Smooth muscle cell (in vitro differentiated cells): Measurements from ENCODE around the gene TMC4. TPM values are rescaled to one million over a fixed set of nuclear protein-coding genes. Genes with fewer than 3 reads are reported as not detected.

Experiments
- DNase-seq: peaks from one replicate; lab custom pipeline; 2025; ENCODE audit not compliant: unreplicated experiment; lab: John Stamatoyannopoulos, UW
- H2AFZ ChIP-seq: fragments of 200-600 bp; sonication (generic); 2 replicates; pipeline ENCODE4 v1.6.0; 2016; ENCODE audit warnings: antibody characterized with exemption, low read depth, mild to moderate bottlenecking
- H3F3A ChIP-seq: fragments of 200-600 bp; sonication (generic); 2 replicates; pipeline ENCODE4 v1.6.0; 2017; ENCODE audit warnings: antibody characterized with exemption, low read depth
- H3K27ac ChIP-seq: fragments of 200-600 bp; sonication (generic); 2 replicates; pipeline ENCODE4 v1.5.1; 2016; ENCODE audit warnings: low read depth, mild to moderate bottlenecking
- H3K27me3 ChIP-seq: fragments of 200-600 bp; sonication (generic); 2 replicates; pipeline ENCODE4 v1.6.1; 2016; ENCODE audit warnings: low read depth, mild to moderate bottlenecking
- H3K36me3 ChIP-seq: fragments of 200-600 bp; sonication (generic); 2 replicates; pipeline ENCODE4 v1.5.1; 2016; ENCODE audit warnings: low read depth
- H3K4me1 ChIP-seq: fragments of 200-600 bp; sonication (generic); 2 replicates; pipeline ENCODE4 v1.5.1; 2016; ENCODE audit warnings: low read depth
- H3K4me2 ChIP-seq: fragments of 200-600 bp; sonication (generic); 2 replicates; pipeline ENCODE4 v1.6.0; 2016; ENCODE audit warnings: mild to moderate bottlenecking
- H3K4me3 ChIP-seq: fragments of 200-600 bp; sonication (generic); 2 replicates; pipeline ENCODE4 v1.5.1; 2016; ENCODE audit warnings: mild to moderate bottlenecking
- H3K79me2 ChIP-seq: fragments of 200-600 bp; sonication (generic); 2 replicates; pipeline ENCODE4 v1.6.0; 2016; ENCODE audit warnings: low read depth, mild to moderate bottlenecking
- H3K9ac ChIP-seq: fragments of 200-600 bp; sonication (generic); 2 replicates; pipeline ENCODE4 v1.6.0; 2016; ENCODE audit warnings: low read depth
- H3K9me3 ChIP-seq: fragments of 200-600 bp; sonication (generic); replicated peaks from 2 replicates; pipeline ENCODE4 v1.5.1; 2016; ENCODE audit warnings: low read depth
- H4K20me1 ChIP-seq: fragments of 200-600 bp; sonication (generic); 2 replicates; pipeline ENCODE4 v1.6.0; 2016; ENCODE audit warnings: low read depth
- WGBS: methylation state at CpG from one replicate; pipeline ENCODE4 v1.1.7; 2016; ENCODE audit warnings: low lambda C conversion rate; 5-methylcytosine and 5-hydroxymethylcytosine counted together
- polyA plus RNA-seq: library from polyadenylated mRNA; unstranded; fragments of >200 nt; fragmentation: Nextera tagmentation; extraction: Ambion mirVana; gene quantifications from 2 replicates; pipeline ENCODE4 v1.2.1, GENCODE V29; 2016
- total RNA-seq: library from RNA; depleted of rRNA; stranded (reverse); fragments of >200 nt; gene quantifications from 2 replicates; pipeline ENCODE4 v1.2.3, GENCODE V29; 2014
- TF ChIP-seq, protein P1 (sequence below): fragments of 200-600 bp; sonication (generic); IDR thresholded peaks from 2 replicates; pipeline ENCODE4 v1.5.1; 2017; ENCODE audit warnings: borderline replicate concordance, mild to moderate bottlenecking, antibody characterized with exemption; ENCODE audit not compliant: insufficient read depth, poor library complexity, severe bottlenecking

TMC4 gene
- total and polyA plus RNA-seq, 2 experiments from 2014 or later = 5.9 to 6.7 TPM

DNA sequence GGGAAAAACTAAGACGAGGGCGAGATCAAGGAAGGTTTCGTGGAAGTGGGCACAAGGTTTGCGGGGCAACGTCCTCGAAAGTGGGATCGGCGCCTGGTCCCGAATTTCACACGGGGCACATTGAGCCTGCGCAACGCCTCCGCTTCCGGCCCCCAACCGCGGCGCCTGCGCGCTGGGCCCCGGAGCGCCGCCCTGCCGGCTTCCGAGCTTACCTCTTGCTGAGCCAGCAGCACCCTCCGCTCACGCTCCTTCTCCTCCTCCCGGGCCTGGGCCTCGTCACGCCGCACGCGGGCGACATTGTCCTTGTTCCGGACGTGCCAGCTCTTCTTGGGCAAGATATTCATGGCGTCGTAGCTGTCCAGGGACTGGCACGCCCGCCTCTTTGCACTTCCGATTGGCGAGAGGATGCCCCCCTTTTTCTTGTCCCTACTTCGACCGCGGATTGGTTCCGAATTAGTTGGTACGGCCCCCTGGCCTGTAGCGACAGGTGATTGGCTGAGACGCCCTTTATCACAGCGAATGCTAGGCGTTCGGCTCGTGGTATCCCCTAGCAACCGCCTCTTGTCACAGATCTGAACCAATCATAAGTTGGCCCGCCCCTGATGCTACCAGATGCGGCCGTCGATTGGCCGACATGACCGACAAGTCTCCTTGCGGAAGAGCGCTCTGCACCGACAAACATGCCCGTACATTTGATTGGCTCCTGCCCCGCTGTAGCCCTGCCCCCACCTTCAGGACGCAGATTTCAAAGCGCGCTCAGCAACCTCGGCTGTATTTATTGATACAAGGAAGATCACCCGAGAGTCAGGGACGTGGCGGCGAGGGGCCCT is 13.4 kb downstream of the TMC4 start, which contains the start of gene LENG1:
LENG1 (minus strand) TSS at position 370 of the 830 bp plus-strand sequence; CDS start at position 344, 26 bp downstream.
- H4K20me1 ChIP-seq = no peaks in the 10 kb centered on the region
- under 1% methylated on average over 63 of the region's 72 CpGs for WGBS
- peak within 1 kb of the TSS; percentile 90 for H3K27ac ChIP-seq
- peak within 1 kb of the TSS; percentile 67 for H3K4me3 ChIP-seq
- H3K9ac ChIP-seq = peak within 1 kb of the TSS; percentile 91
- H3K27me3 ChIP-seq = no peaks in the 10 kb centered on the region
- peak within 1 kb of the TSS; percentile 82 for H2AFZ ChIP-seq
- peak within 1 kb of the TSS; percentile 89 for H3K4me2 ChIP-seq
- H3K79me2 ChIP-seq = peaks cover 6% of the 10 kb centered on the region
- peaks cover 19% of the 10 kb centered on the region for H3F3A ChIP-seq
- DNase-seq = peak; percentile 87
- TF ChIP-seq, protein P1, sequence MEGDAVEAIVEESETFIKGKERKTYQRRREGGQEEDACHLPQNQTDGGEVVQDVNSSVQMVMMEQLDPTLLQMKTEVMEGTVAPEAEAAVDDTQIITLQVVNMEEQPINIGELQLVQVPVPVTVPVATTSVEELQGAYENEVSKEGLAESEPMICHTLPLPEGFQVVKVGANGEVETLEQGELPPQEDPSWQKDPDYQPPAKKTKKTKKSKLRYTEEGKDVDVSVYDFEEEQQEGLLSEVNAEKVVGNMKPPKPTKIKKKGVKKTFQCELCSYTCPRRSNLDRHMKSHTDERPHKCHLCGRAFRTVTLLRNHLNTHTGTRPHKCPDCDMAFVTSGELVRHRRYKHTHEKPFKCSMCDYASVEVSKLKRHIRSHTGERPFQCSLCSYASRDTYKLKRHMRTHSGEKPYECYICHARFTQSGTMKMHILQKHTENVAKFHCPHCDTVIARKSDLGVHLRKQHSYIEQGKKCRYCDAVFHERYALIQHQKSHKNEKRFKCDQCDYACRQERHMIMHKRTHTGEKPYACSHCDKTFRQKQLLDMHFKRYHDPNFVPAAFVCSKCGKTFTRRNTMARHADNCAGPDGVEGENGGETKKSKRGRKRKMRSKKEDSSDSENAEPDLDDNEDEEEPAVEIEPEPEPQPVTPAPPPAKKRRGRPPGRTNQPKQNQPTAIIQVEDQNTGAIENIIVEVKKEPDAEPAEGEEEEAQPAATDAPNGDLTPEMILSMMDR = peak; percentile 33
- H3K9me3 ChIP-seq = no peaks in the 10 kb centered on the region
- H3K4me1 ChIP-seq = peaks cover 11% of the 10 kb centered on the region
- H3K36me3 ChIP-seq = no peaks in the 10 kb centered on the region

- 31% methylated on average over 19 of the region's 19 CpGs for WGBS
- DNase-seq = no peak
- H3K4me1 ChIP-seq = peaks cover 11% of the 10 kb centered on the region
- no peaks in the 10 kb centered on the region for H3K27me3 ChIP-seq
- TF ChIP-seq, protein P1 = no peak
- peak overlapping the region; percentile 85 for H3K27ac ChIP-seq
- H3F3A ChIP-seq = peaks cover 26% of the 10 kb centered on the region
- H3K36me3 ChIP-seq = no peaks in the 10 kb centered on the region
- peak overlapping the region; percentile 67 for H3K4me3 ChIP-seq
- peaks cover 4% of the 10 kb centered on the region for H4K20me1 ChIP-seq
- peak overlapping the region; percentile 86 for H3K4me2 ChIP-seq
- peak overlapping the region; percentile 77 for H3K9ac ChIP-seq
- H2AFZ ChIP-seq = no peak overlapping the region
- H3K79me2 ChIP-seq = peaks cover 6% of the 10 kb centered on the region
- H3K9me3 ChIP-seq = no peaks in the 10 kb centered on the region
Measured at GRCh38 chr19:54158812-54159351, 14.1 kb downstream of the TMC4 start.

DNA sequence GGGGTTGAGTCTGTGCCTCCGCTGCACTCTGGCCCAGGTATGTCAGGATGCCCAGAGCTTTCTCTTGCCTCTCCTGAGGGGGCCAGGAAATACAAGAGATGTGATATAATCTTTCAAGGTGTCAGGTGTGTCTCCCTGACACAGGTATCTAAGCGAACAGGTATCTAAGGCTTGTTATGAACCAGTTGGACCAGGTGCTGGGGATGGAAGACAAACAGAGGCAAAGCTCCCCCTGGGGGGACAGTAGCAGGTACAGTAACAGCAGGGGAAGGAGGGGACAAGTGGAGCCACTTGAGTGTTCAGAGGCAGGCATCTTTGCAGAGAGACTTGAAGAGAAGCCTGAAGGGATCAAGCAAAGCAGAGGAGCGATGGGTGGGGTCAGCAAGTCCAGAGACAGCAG is 16.0 kb downstream of the TMC4 start:
- Histone ChIP-seq H3K79me2 (peaks cover 6% of the 10 kb centered on the region), H4K20me1 (peaks cover 9% of the 10 kb centered on the region), H3K4me2 (no peak overlapping the region), H3K36me3 (no peaks in the 10 kb centered on the region), H3F3A (peaks cover 29% of the 10 kb centered on the region), H3K4me3 (no peak overlapping the region), H2AFZ (no peak overlapping the region), H3K27me3 (no peaks in the 10 kb centered on the region), H3K4me1 (peaks cover 11% of the 10 kb centered on the region), H3K27ac (no peak overlapping the region), H3K9ac (no peak overlapping the region), H3K9me3 (no peaks in the 10 kb centered on the region)
- TF ChIP-seq, protein P1 = no peak
- 85% methylated on average over 3 of the region's 3 CpGs for WGBS
- DNase-seq = no peak
